Measurements from ENCODE around the gene HNRNPA3. TPM values are rescaled to one million over a fixed set of nuclear protein-coding genes. Genes with fewer than 3 reads are reported as not detected.
"Not testable (repeated sequence)": the region's sequence is repeated elsewhere in the genome, so short reads cannot be mapped to it uniquely, and the experiment has no call there.

The HNRNPA3 gene
- polyA plus RNA-seq, 3 donors: 26.5 to 71.7 (median 43.0) TPM

DNA sequence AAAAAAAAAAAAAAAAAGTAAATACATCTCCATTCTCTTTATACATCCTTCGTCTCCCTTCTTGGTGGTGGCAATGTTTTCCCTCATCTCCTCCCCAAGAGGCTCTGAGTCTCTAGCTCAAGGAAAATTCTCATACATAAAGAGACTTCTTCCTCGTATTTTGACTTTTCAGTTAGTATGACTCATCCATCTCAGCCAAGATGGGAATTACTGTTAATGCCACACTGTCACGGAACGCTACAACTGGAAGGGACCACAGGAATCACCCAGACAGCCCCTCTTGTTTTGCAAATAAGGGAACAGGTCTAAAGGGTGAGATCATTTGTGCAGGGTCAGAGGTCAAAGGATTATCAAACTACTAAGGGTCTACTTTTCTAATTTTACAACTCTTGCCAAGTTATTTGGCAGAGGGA lies 32.4 kb downstream of the HNRNPA3 start:
- Histone ChIP-seq H3K36me3 (replicated peaks in 1 of 2; ENCODE audit: control insufficient read depth in 1 of 2, insufficient read depth in 2 of 2, low read length in 2 of 2) (peaks cover 0 to 3% of the 10 kb centered on the region in 2 donors), H2AFZ (ENCODE audit: insufficient read depth, low read depth, low read length, poor library complexity, severe bottlenecking) (no peak overlapping the region), H3K79me2 (ENCODE audit: insufficient read depth, low read length) (peaks cover 99% of the 10 kb centered on the region), H3K27me3 (ENCODE audit: control insufficient read depth in 2 of 2, insufficient read depth in 2 of 2, low read length in 2 of 2) (no peaks in the 10 kb centered on the region), H3K4me1 (ENCODE audit: control insufficient read depth in 1 of 2, insufficient read depth in 2 of 2, low read length in 2 of 2) (peaks cover 55 to 77% of the 10 kb centered on the region in 2 donors), H4K20me1 (ENCODE audit: insufficient read depth, low read length) (peaks cover 51% of the 10 kb centered on the region), H3K9me3 (replicated peaks in 1 of 2; ENCODE audit: control insufficient read depth in 1 of 2, insufficient read depth in 1 of 2, low read length in 2 of 2) (no peaks in the 10 kb centered on the region), H3K4me3 (replicated peaks in 1 of 3; ENCODE audit: low read depth in 2 of 3, low read length in 3 of 3) (no peak overlapping the region), H3K27ac (ENCODE audit: low read depth in 1 of 2, low read length in 2 of 2) (peak overlapping the region; percentile 24 to 75), H3K9ac (ENCODE audit: insufficient read depth, low read length, poor library complexity, severe bottlenecking) (no peak overlapping the region), H3K4me2 (replicated peaks; ENCODE audit: extremely low read depth, low read length, poor library complexity, severe bottlenecking) (peak overlapping the region; percentile 21)
- WGBS (ENCODE audit: insufficient coverage): 71% methylated on average over 1 of the region's 4 CpGs
- Mint-ChIP-seq H3K27ac (peak overlapping the region; percentile 70 to 90 (median 83)), H3K9me3 (no peaks in the 10 kb centered on the region), H3K4me3 (peak overlapping the region in 1 of 2 donors; percentile 21), H3K36me3 (peaks cover 9 to 25% of the 10 kb centered on the region in 2 donors), H3K4me1 (peaks cover 71% of the 10 kb centered on the region), H3K27me3 (ENCODE audit: low read depth in 3 of 3) (no peaks in the 10 kb centered on the region)
- TF ChIP-seq, protein P1, sequence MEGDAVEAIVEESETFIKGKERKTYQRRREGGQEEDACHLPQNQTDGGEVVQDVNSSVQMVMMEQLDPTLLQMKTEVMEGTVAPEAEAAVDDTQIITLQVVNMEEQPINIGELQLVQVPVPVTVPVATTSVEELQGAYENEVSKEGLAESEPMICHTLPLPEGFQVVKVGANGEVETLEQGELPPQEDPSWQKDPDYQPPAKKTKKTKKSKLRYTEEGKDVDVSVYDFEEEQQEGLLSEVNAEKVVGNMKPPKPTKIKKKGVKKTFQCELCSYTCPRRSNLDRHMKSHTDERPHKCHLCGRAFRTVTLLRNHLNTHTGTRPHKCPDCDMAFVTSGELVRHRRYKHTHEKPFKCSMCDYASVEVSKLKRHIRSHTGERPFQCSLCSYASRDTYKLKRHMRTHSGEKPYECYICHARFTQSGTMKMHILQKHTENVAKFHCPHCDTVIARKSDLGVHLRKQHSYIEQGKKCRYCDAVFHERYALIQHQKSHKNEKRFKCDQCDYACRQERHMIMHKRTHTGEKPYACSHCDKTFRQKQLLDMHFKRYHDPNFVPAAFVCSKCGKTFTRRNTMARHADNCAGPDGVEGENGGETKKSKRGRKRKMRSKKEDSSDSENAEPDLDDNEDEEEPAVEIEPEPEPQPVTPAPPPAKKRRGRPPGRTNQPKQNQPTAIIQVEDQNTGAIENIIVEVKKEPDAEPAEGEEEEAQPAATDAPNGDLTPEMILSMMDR (IDR thresholded peaks at IDR 0.05): no peak
- peak; percentile 70 to 94 (median 84) for DNase-seq
- intact Hi-C loops (cut with micrococcal nuclease): no loop called here

DNA sequence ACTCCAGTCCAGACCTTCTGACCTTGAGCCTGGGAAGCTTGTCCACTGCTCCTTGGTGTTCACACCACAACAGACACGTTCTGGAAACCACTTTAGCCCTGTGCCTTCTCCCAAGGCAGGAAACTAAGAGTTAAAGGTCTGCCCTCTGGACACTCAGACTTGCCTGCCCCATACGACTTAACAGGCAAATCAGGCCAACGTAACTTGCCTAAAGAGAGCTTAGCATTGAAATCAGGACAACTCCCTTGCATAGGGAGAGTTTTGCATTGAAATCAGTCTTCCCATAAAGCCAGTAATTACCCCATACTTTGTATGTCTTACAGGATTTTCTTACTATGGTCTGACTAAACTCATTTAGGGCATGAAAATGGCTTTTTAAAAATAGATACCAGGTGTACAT lies 33.4 kb downstream of the HNRNPA3 start:
- intact Hi-C loops (cut with micrococcal nuclease): no loop called here
- peaks cover 100% of the 10 kb centered on the region for H3K79me2 ChIP-seq (ENCODE audit: insufficient read depth, low read length)
- TF ChIP-seq, protein P1 (IDR thresholded peaks at IDR 0.05): no peak
- no peaks in the 10 kb centered on the region for H3K9me3 Mint-ChIP-seq
- H3K4me3 Mint-ChIP-seq: no peak overlapping the region
- H3K9me3 ChIP-seq (replicated peaks in 1 of 2; ENCODE audit: control insufficient read depth in 1 of 2, insufficient read depth in 1 of 2, low read length in 2 of 2): no peaks in the 10 kb centered on the region
- H3K9ac ChIP-seq (ENCODE audit: insufficient read depth, low read length, poor library complexity, severe bottlenecking): no peak overlapping the region
- H3K4me3 ChIP-seq (replicated peaks in 1 of 3; ENCODE audit: low read depth in 2 of 3, low read length in 3 of 3): no peak overlapping the region
- peaks cover 49 to 74% of the 10 kb centered on the region in 2 donors for H3K4me1 ChIP-seq (ENCODE audit: control insufficient read depth in 1 of 2, insufficient read depth in 2 of 2, low read length in 2 of 2)
- H3K27ac ChIP-seq (ENCODE audit: low read depth in 1 of 2, low read length in 2 of 2): peak overlapping the region; percentile 6 to 75
- no peak overlapping the region for H2AFZ ChIP-seq (ENCODE audit: insufficient read depth, low read depth, low read length, poor library complexity, severe bottlenecking)
- DNase-seq: no peak
- H3K27me3 ChIP-seq (ENCODE audit: control insufficient read depth in 2 of 2, insufficient read depth in 2 of 2, low read length in 2 of 2): no peaks in the 10 kb centered on the region
- WGBS (ENCODE audit: insufficient coverage): 82% methylated on average over 1 of the region's 3 CpGs
- H4K20me1 ChIP-seq (ENCODE audit: insufficient read depth, low read length): peaks cover 61% of the 10 kb centered on the region
- H3K4me1 Mint-ChIP-seq: peaks cover 62% of the 10 kb centered on the region
- H3K27ac Mint-ChIP-seq: peak overlapping the region; percentile 68 to 90 (median 76)
- H3K36me3 Mint-ChIP-seq: peaks cover 12 to 30% of the 10 kb centered on the region in 2 donors
- H3K36me3 ChIP-seq (replicated peaks in 1 of 2; ENCODE audit: control insufficient read depth in 1 of 2, insufficient read depth in 2 of 2, low read length in 2 of 2): peaks cover 0 to 10% of the 10 kb centered on the region in 2 donors
- H3K4me2 ChIP-seq (replicated peaks; ENCODE audit: extremely low read depth, low read length, poor library complexity, severe bottlenecking): no peak overlapping the region
- no peaks in the 10 kb centered on the region for H3K27me3 Mint-ChIP-seq (ENCODE audit: low read depth in 3 of 3)

DNA sequence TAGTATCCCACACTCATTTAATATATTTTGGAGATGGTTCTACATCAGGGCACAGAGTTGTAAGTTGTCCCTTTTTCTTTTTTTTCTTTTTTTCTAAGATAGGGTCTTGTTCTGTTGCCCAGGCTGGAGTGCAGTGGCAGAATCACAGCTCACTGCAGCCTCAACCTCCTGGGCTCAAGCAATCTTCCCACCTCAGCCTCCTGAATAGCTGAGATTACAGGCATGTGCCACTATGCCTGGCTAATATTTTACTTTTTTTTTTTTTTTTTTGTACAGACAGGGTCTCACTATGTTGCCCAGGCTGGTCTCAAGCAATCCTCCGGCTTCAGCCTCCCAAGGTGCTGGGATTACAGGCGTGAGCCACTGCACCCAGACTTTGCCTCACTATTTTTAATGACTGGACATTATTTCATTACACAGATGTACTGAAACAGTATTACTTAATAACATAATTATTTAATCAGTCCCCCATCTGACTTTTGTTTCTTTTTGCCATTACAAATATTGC lies 34.0 kb downstream of the HNRNPA3 start:
- H3K27me3 Mint-ChIP-seq (ENCODE audit: low read depth in 3 of 3); intact Hi-C loops (cut with micrococcal nuclease); H3K9me3 Mint-ChIP-seq; H3K36me3 ChIP-seq (replicated peaks in 1 of 2; ENCODE audit: control insufficient read depth in 1 of 2, insufficient read depth in 2 of 2, low read length in 2 of 2); H2AFZ ChIP-seq (ENCODE audit: insufficient read depth, low read depth, low read length, poor library complexity, severe bottlenecking); DNase-seq; H3K4me2 ChIP-seq (replicated peaks; ENCODE audit: extremely low read depth, low read length, poor library complexity, severe bottlenecking); H3K9ac ChIP-seq (ENCODE audit: insufficient read depth, low read length, poor library complexity, severe bottlenecking); H3K4me3 ChIP-seq (replicated peaks in 1 of 3; ENCODE audit: low read depth in 2 of 3, low read length in 3 of 3); H3K4me3 Mint-ChIP-seq; H3K9me3 ChIP-seq (replicated peaks in 1 of 2; ENCODE audit: control insufficient read depth in 1 of 2, insufficient read depth in 1 of 2, low read length in 2 of 2); H3K27me3 ChIP-seq (ENCODE audit: control insufficient read depth in 2 of 2, insufficient read depth in 2 of 2, low read length in 2 of 2): not testable (repeated sequence)
- H3K27ac ChIP-seq (ENCODE audit: low read depth in 1 of 2, low read length in 2 of 2): peak overlapping the region in 1 of 2 donors; percentile 75
- peak overlapping the region in 3 of 7 donors; percentile 60 to 90 (median 70) for H3K27ac Mint-ChIP-seq
- WGBS (ENCODE audit: insufficient coverage): no CpG with 5 or more reads among the region's 2 CpGs
- peaks cover 17 to 31% of the 10 kb centered on the region in 2 donors for H3K36me3 Mint-ChIP-seq
- peaks cover 62% of the 10 kb centered on the region for H3K4me1 Mint-ChIP-seq
- peaks cover 66% of the 10 kb centered on the region for H4K20me1 ChIP-seq (ENCODE audit: insufficient read depth, low read length)
- H3K4me1 ChIP-seq (ENCODE audit: control insufficient read depth in 1 of 2, insufficient read depth in 2 of 2, low read length in 2 of 2): peaks cover 49 to 74% of the 10 kb centered on the region in 2 donors
- peaks cover 100% of the 10 kb centered on the region for H3K79me2 ChIP-seq (ENCODE audit: insufficient read depth, low read length)
